GM12878 (cell line): ENCODE measurements around the gene FAM193A. TPM values are rescaled to one million over a fixed set of nuclear protein-coding genes. Genes with fewer than 3 reads are reported as not detected.

ENCODE experiments used
- ATAC-seq: fragments of 200-7000 bp; cut with Tn5 transposase; 3 replicates; pipeline ENCODE4 v1.9.1; 2020; ENCODE audit warnings: mild to moderate bottlenecking, moderate library complexity
- BruUV-seq: library from RNA; stranded (reverse); fragments of 400-500 nt; replicated peaks from 2 replicates; lab custom pipeline; 2021; lab: Mats Ljungman, UMichigan
- CTCF ChIA-PET: fragments of 300-600 bp; sonication (Branson Sonifier 250); formaldehyde crosslinking; extraction: SDS; loops from one replicate; lab custom pipeline; 2021; ENCODE audit warnings: inconsistent platforms; lab: Yijun Ruan, JAX
- POLR2A ChIA-PET: fragments of 350-600 bp; formaldehyde crosslinking; extraction: SDS; loops from one replicate; lab custom pipeline; 2021; ENCODE audit warnings: inconsistent platforms; lab: Charles Lee
- RAD21 ChIA-PET: fragments of 300-600 bp; sonication (Branson Sonifier 250); formaldehyde crosslinking; loops from one replicate; lab custom pipeline; 2023; ENCODE audit warnings: antibody characterized with exemption; ENCODE audit not compliant: unreplicated experiment; lab: Charles Lee
- SMC1A ChIA-PET: fragments of 300-600 bp; sonication (Branson Sonifier 250); formaldehyde crosslinking; loops from one replicate; lab custom pipeline; 2023; ENCODE audit not compliant: unreplicated experiment, uncharacterized antibody; lab: Charles Lee
- DNase-seq: peaks from one replicate; pipeline ENCODE4 v3.0.0-alpha.2; 2011; ENCODE audit warnings: low read depth, low spot score
- FAIRE-seq: peaks from 3 replicates; lab custom pipeline; 2011; peaks lifted over from hg19 to GRCh38; lab: Jason Lieb, UNC
- H2AFZ ChIP-seq: 2 replicates; pipeline ENCODE4 v1.6.0; 2011; ENCODE audit warnings: low read depth, low read length, control low read depth; ENCODE audit not compliant: control insufficient read depth
- H3K27ac ChIP-seq: 2 replicates; pipeline ENCODE4 v1.5.1; 2011; ENCODE audit warnings: control low read depth; ENCODE audit not compliant: control insufficient read depth, insufficient read depth
- H3K27me3 ChIP-seq, 2 experiments: replicated peaks in 1 of 2; 2 replicates each; pipeline versions ENCODE4 v1.6.0 to v1.6.1; 2011; ENCODE audit warnings: low read length in 1 of 2; ENCODE audit not compliant: control insufficient read depth in 2 of 2, insufficient read depth in 2 of 2
- H3K36me3 ChIP-seq, 2 experiments: 2 replicates each; pipeline ENCODE4 v1.5.1; 2011; ENCODE audit warnings: low read length in 1 of 2; ENCODE audit not compliant: control insufficient read depth in 2 of 2, insufficient read depth in 2 of 2
- H3K4me1 ChIP-seq: 2 replicates; pipeline ENCODE4 v1.6.1; 2011; ENCODE audit warnings: mild to moderate bottlenecking, low read length, moderate library complexity, mixed read lengths; ENCODE audit not compliant: control insufficient read depth, insufficient read depth
- H3K4me2 ChIP-seq: 2 replicates; pipeline ENCODE4 v1.6.0; 2011; ENCODE audit warnings: control low read depth; ENCODE audit not compliant: control insufficient read depth, insufficient read depth
- H3K4me3 ChIP-seq: fragments of 200-600 bp; sonication (generic); 2 replicates; pipeline ENCODE4 v1.5.1; 2016
- H3K79me2 ChIP-seq: 2 replicates; pipeline ENCODE4 v1.6.0; 2011; ENCODE audit warnings: low read length; ENCODE audit not compliant: control insufficient read depth, insufficient read depth
- H3K9ac ChIP-seq: 2 replicates; pipeline ENCODE4 v1.8.0; 2011; ENCODE audit warnings: low read length, control low read depth, mixed read lengths; ENCODE audit not compliant: control insufficient read depth, insufficient read depth
- H3K9me3 ChIP-seq: replicated peaks from 3 replicates; pipeline ENCODE4 v1.5.1; 2011; ENCODE audit warnings: mild to moderate bottlenecking, low read length; ENCODE audit not compliant: control insufficient read depth, insufficient read depth
- H4K20me1 ChIP-seq: 2 replicates; pipeline ENCODE4 v1.6.0; 2011; ENCODE audit not compliant: control insufficient read depth, insufficient read depth
- ATF2 ChIP-seq: IDR thresholded peaks from 2 replicates; pipeline ENCODE4 v1.6.1; 2012; ENCODE audit warnings: low read length, inconsistent platforms
- BHLHE40 ChIP-seq, 2 experiments: fragments of 450-650 bp in 1 of 2; IDR thresholded peaks; 2 replicates each; pipeline ENCODE4 v1.6.1; 2011 to 2017; ENCODE audit warnings: low read depth in 2 of 2, borderline replicate concordance in 1 of 2, improper control_type of control experiment in 1 of 2, low read length in 1 of 2, mild to moderate bottlenecking in 1 of 2
- CREB1 ChIP-seq: IDR thresholded peaks from 2 replicates; pipeline ENCODE4 v1.6.1; 2012; ENCODE audit warnings: low read depth, mild to moderate bottlenecking, inconsistent platforms
- ETV6 ChIP-seq, 2 experiments: fragments of 450-650 bp in 1 of 2; IDR thresholded peaks in 1 of 2; conservative IDR thresholded peaks in 1 of 2; 2 replicates each; pipeline ENCODE4 v1.6.1; 2014; ENCODE audit warnings: antibody characterized with exemption in 1 of 2, borderline replicate concordance in 1 of 2, low read depth in 1 of 2, mild to moderate bottlenecking in 1 of 2, moderate library complexity in 1 of 2
- FOXM1 ChIP-seq: IDR thresholded peaks from 2 replicates; pipeline ENCODE4 v1.6.1; 2012; ENCODE audit warnings: low read depth, mild to moderate bottlenecking, inconsistent platforms, low read length, moderate library complexity
- HCFC1 ChIP-seq: fragments of 150-350 bp; IDR thresholded peaks from 2 replicates; pipeline ENCODE4 v1.6.1; 2014; ENCODE audit warnings: low read length
- HDGF ChIP-seq: fragments of 450-650 bp; IDR thresholded peaks from 2 replicates; pipeline ENCODE4 v1.6.1; 2016; ENCODE audit warnings: antibody characterized with exemption
- MYC ChIP-seq: IDR thresholded peaks from 2 replicates; pipeline ENCODE4 v1.6.1; 2011; ENCODE audit warnings: mild to moderate bottlenecking, low read length, moderate library complexity, inconsistent platforms; ENCODE audit not compliant: insufficient read depth, insufficient replicate concordance, insufficient read length, severe bottlenecking
- NFXL1 ChIP-seq: fragments of 450-650 bp; IDR thresholded peaks from 2 replicates; pipeline ENCODE4 v1.6.1; 2017; ENCODE audit warnings: antibody characterized with exemption, mild to moderate bottlenecking, borderline replicate concordance
- NR2C2 ChIP-seq: IDR thresholded peaks from 2 replicates; pipeline ENCODE4 v1.6.1; 2011; ENCODE audit warnings: borderline replicate concordance, low read depth; ENCODE audit not compliant: control insufficient read depth, insufficient read length
- SP1 ChIP-seq: IDR thresholded peaks from one replicate; pipeline ENCODE4 v1.6.1; 2011; ENCODE audit warnings: low read depth, low read length
- TCF7 ChIP-seq: IDR thresholded peaks from 2 replicates; pipeline ENCODE4 v1.6.1; 2014; ENCODE audit warnings: antibody characterized with exemption, borderline replicate concordance
- ZBTB33 ChIP-seq: fragments of 450-650 bp; IDR thresholded peaks from 2 replicates; pipeline ENCODE4 v1.6.1; 2017; ENCODE audit warnings: mild to moderate bottlenecking
- WGBS: methylation state at CpG from one replicate; pipeline ENCODE4 v1.1.6; 2016; ENCODE audit warnings: low lambda C conversion rate; ENCODE audit not compliant: insufficient replicate concordance, insufficient coverage; ENCODE audit errors: missing lambda C conversion rate; 5-methylcytosine and 5-hydroxymethylcytosine counted together
- in situ Hi-C: fragments of 300-500 bp; cut with MboI; formaldehyde crosslinking; loops from 9 replicates; pipeline ENCODE4 v1.14.3; 2018; ENCODE audit warnings: mixed read lengths
- intact Hi-C: fragments of 100-400 bp; cut with micrococcal nuclease; formaldehyde crosslinking; loops from one replicate; pipeline ENCODE4 v1.14.2; 2022; ENCODE audit not compliant: unreplicated experiment
- polyA plus RNA-seq, 11 experiments: library from polyadenylated mRNA; depleted of rRNA in 4 of 11; unstranded in 6 of 11; stranded (reverse) in 5 of 11; fragments of >200 nt; fragmentation: Nextera tagmentation in 4 of 11; fragmentation: Illumina TruSeq in 1 of 11; extraction: Ambion mirVana in 4 of 11; extraction: Trizol in 1 of 11; gene quantifications; 1 replicate in 1 of 11; 2 replicates in 10 of 11; pipeline versions ENCODE4 v1.2.1 to v1.2.3, GENCODE V29; 2011 to 2016; ENCODE audit warnings: inconsistent platforms in 2 of 11, missing spikeins in 2 of 11, low read depth in 1 of 11
- total RNA-seq, 4 experiments: library from RNA; depleted of rRNA in 3 of 4; stranded (reverse); fragments of >200 nt in 3 of 4; fragmentation: Illumina TruSeq in 1 of 4; extraction: Trizol in 1 of 4; gene quantifications; 2 replicates each; pipeline versions ENCODE4 v1.2.1 to v1.2.3, GENCODE V29; 2013 to 2021
- TF ChIP-seq, protein P1 (sequence below): fragments of 450-650 bp; IDR thresholded peaks from 2 replicates; pipeline ENCODE4 v1.6.1; 2018; ENCODE audit warnings: mild to moderate bottlenecking, low read depth, moderate library complexity; ENCODE audit not compliant: partially characterized antibody
- TF ChIP-seq, protein P2 (sequence below): fragments of 450-650 bp; IDR thresholded peaks from 2 replicates; pipeline ENCODE4 v1.6.1; 2017; ENCODE audit warnings: mild to moderate bottlenecking, low read depth, inconsistent platforms; ENCODE audit not compliant: poor library complexity, severe bottlenecking

Gene FAM193A
- total and polyA plus RNA-seq, 10 of the 15 experiments (the other 5 are each of a cell fraction or from before 2014, with no cell fraction given) = 0.52 to 23.3 (median 7.4) TPM

- ATAC-seq = no peak
- peaks cover 2% of the 10 kb centered on the region; the same call in 1 of the 2 replicates for H3K4me1 ChIP-seq
- 3% methylated on average over 2 of the region's 2 CpGs for WGBS
- TF ChIP-seq, protein P1, sequence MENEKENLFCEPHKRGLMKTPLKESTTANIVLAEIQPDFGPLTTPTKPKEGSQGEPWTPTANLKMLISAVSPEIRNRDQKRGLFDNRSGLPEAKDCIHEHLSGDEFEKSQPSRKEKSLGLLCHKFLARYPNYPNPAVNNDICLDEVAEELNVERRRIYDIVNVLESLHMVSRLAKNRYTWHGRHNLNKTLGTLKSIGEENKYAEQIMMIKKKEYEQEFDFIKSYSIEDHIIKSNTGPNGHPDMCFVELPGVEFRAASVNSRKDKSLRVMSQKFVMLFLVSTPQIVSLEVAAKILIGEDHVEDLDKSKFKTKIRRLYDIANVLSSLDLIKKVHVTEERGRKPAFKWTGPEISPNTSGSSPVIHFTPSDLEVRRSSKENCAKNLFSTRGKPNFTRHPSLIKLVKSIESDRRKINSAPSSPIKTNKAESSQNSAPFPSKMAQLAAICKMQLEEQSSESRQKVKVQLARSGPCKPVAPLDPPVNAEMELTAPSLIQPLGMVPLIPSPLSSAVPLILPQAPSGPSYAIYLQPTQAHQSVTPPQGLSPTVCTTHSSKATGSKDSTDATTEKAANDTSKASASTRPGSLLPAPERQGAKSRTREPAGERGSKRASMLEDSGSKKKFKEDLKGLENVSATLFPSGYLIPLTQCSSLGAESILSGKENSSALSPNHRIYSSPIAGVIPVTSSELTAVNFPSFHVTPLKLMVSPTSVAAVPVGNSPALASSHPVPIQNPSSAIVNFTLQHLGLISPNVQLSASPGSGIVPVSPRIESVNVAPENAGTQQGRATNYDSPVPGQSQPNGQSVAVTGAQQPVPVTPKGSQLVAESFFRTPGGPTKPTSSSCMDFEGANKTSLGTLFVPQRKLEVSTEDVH = no peak
- no peak for TF ChIP-seq FOXM1
- no peak for TF ChIP-seq CREB1
- no peak for TF ChIP-seq NFXL1
- TF ChIP-seq MYC = no peak
- no peak for TF ChIP-seq SP1
- no peak for TF ChIP-seq ZBTB33
- TF ChIP-seq HDGF = no peak
- no peak for TF ChIP-seq HCFC1
- TF ChIP-seq ETV6 (conservative IDR thresholded peaks at IDR 0.05 in 1 of 2, IDR thresholded peaks at IDR 0.05 in 1 of 2; ENCODE audit: borderline replicate concordance in 1 of 2, low read depth in 1 of 2) = no peak
- TF ChIP-seq, protein P2, sequence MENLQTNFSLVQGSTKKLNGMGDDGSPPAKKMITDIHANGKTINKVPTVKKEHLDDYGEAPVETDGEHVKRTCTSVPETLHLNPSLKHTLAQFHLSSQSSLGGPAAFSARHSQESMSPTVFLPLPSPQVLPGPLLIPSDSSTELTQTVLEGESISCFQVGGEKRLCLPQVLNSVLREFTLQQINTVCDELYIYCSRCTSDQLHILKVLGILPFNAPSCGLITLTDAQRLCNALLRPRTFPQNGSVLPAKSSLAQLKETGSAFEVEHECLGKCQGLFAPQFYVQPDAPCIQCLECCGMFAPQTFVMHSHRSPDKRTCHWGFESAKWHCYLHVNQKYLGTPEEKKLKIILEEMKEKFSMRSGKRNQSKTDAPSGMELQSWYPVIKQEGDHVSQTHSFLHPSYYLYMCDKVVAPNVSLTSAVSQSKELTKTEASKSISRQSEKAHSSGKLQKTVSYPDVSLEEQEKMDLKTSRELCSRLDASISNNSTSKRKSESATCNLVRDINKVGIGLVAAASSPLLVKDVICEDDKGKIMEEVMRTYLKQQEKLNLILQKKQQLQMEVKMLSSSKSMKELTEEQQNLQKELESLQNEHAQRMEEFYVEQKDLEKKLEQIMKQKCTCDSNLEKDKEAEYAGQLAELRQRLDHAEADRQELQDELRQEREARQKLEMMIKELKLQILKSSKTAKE = no peak
- no peak for TF ChIP-seq BHLHE40 (IDR thresholded peaks at IDR 0.05; ENCODE audit: borderline replicate concordance in 1 of 2, low read depth in 2 of 2, low read length in 1 of 2)
- TF ChIP-seq NR2C2 = no peak
- TF ChIP-seq TCF7 = no peak
- no peak for TF ChIP-seq ATF2
These were observed 136.3 kb downstream of the FAM193A start for GRCh38 chr4:2672700-2673099.

More at GRCh38 chr4:2672700-2673099, 136.3 kb downstream of the FAM193A start:
- intact Hi-C loops (no loop called here), in situ Hi-C loops (no loop called here)
- ChIA-PET CTCF (interaction anchor here (0.6 to 2.2 kb wide), 20 partner anchors 10 to 454 kb away, joined by 3 to 12 read pairs (median 3); partner anchors contain the start of gene TNIP2), SMC1A (interaction anchor here (0.6 to 1.6 kb wide), 12 partner anchors 9 to 369 kb away, joined by 3 to 7 read pairs (median 3); no protein-coding TSS in a partner anchor), POLR2A (interaction anchor here (0.7 to 0.9 kb wide), 2 partner anchors 23 to 41 kb away, joined by 3 read pairs; no protein-coding TSS in a partner anchor), RAD21 (interaction anchor here (1.0 to 1.7 kb wide), 5 partner anchors 17 to 73 kb away, joined by 3 to 7 read pairs (median 5); no protein-coding TSS in a partner anchor)
- H3K9ac ChIP-seq = no peak overlapping the region
- H3K9me3 ChIP-seq = no peaks in the 10 kb centered on the region; the same call in 2 of the 3 replicates
- H3K27ac ChIP-seq = no peak overlapping the region
- H3K79me2 ChIP-seq = no peaks in the 10 kb centered on the region; the same call in 1 of the 2 replicates
- DNase-seq (no peak), FAIRE-seq (no peak)
- BruUV-seq = no TSS peak
- H3K4me2 ChIP-seq = no peak overlapping the region
- no peak overlapping the region for H3K4me3 ChIP-seq
- peaks cover 15 to 27% of the 10 kb centered on the region in 2 experiments for H3K36me3 ChIP-seq
- no peaks in the 10 kb centered on the region for H3K27me3 ChIP-seq
- H4K20me1 ChIP-seq = no peaks in the 10 kb centered on the region
- H2AFZ ChIP-seq = no peak overlapping the region
